CD4-positive, alpha-beta T cell treated with Interleukin-10 for 1 hour (primary cell): ENCODE measurements around the gene PBRM1.
"Not testable (repeated sequence)": the region's sequence is repeated elsewhere in the genome, so short reads cannot be mapped to it uniquely, and the experiment has no call there.

Experiments used
- DNase-seq: peaks from one replicate; pipeline ENCODE4 v3.0.0-alpha.2; 2020

The PBRM1 gene

DNA sequence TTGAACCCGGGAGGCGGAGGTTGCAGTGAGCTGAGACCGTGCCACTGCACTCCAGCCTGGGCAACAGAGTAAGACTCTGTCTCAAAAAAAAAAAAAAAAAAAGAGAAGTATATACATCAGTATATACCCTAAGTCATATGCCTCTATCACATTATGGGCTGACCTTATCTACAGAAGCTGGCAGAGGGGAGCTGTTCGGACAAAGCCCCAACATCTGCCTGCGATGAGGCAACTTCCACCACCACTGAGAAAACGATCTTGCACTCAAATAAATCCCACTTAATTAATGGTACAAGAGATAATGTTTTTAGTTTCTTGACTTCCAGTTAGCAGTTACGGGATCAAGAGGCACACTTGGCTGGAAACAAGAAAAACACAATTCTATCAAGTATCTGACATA is 17.6 kb upstream of the PBRM1 start:
- DNase-seq, result no peak

DNA sequence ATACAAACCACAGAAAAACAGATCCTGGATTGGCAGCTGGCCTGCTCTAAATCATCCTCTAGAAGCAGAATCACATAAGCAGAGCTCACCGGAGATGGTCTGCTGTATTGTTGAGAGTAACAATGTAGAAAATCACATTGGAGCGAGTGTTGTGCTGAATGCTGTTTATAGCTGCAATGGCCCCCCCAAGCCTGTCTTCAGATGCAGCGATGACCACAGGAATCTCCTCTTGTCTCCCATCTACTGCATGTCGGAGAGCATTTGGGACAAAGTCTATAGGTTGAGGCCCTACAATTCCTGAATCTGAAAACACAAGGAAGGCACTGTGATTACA is 11.9 kb upstream of the PBRM1 start:
- DNase-seq, result no peak

- DNase-seq, result no peak
These were observed 11.3 kb upstream of the PBRM1 start for GRCh38 chr3:52696830-52697631.

GRCh38 chr3:52695798-52696671 is 10.3 kb upstream of the PBRM1 start:
- no peak for DNase-seq

GRCh38 chr3:52694528-52695189 is 8.9 kb upstream of the PBRM1 start:
- no peak for DNase-seq

- no peak for DNase-seq
These were observed 7.4 kb upstream of the PBRM1 start for GRCh38 chr3:52693071-52693470.

- DNase-seq, result no peak
These were observed 4.8 kb upstream of the PBRM1 start for GRCh38 chr3:52690560-52690959.

GRCh38 chr3:52689151-52689550 is 3.4 kb upstream of the PBRM1 start:
- no peak for DNase-seq

DNA sequence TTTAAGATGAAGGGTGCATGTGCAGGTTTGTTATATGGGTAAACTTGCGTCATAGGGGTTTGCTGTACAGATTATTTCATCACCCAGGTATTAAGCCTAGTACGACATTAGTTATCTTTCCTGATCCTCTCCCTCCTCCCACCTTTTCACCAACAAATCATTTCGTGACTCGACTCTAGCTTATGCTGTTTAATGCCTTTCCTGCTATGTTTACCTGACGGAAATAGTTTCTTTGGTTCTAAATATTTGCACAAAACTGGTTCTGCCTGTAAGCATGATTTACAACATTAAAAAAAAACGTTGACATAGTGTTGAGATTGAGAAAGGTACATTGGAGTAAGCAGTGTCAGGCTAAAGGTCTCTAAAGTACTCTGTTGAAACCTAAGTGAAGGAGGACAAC is 2.6 kb upstream of the PBRM1 start:
- no peak for DNase-seq

GRCh38 chr3:52685285-52685708 is 416 bp downstream of the PBRM1 start:
- peak; percentile 93 for DNase-seq

- DNase-seq, result no peak
These were observed 1.5 kb downstream of the PBRM1 start for GRCh38 chr3:52684184-52684583.

GRCh38 chr3:52683611-52684010 is 2.1 kb downstream of the PBRM1 start:
- no peak for DNase-seq

- no peak for DNase-seq
These were observed 3.7 kb downstream of the PBRM1 start for GRCh38 chr3:52682016-52682415.

- no peak for DNase-seq
These were observed 4.1 kb downstream of the PBRM1 start for GRCh38 chr3:52681596-52681995.

- no peak for DNase-seq
These were observed 5.9 kb downstream of the PBRM1 start for GRCh38 chr3:52679811-52680210.

DNA sequence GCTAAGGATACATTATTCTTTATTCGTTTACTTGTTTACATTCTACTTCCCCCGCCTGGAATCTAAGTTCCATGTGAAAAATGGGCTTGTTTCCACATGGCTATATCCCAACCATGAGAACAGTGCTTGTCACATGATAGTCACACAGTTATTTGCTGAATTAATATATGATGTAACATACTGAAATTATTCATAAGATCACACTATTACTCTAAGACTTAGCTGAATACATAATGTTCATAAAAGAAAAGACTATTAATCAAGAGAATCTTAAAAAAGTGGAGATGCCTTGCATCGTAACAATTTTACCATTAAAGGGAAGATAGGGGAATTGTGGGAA is 6.5 kb downstream of the PBRM1 start:
- DNase-seq, result no peak

DNA sequence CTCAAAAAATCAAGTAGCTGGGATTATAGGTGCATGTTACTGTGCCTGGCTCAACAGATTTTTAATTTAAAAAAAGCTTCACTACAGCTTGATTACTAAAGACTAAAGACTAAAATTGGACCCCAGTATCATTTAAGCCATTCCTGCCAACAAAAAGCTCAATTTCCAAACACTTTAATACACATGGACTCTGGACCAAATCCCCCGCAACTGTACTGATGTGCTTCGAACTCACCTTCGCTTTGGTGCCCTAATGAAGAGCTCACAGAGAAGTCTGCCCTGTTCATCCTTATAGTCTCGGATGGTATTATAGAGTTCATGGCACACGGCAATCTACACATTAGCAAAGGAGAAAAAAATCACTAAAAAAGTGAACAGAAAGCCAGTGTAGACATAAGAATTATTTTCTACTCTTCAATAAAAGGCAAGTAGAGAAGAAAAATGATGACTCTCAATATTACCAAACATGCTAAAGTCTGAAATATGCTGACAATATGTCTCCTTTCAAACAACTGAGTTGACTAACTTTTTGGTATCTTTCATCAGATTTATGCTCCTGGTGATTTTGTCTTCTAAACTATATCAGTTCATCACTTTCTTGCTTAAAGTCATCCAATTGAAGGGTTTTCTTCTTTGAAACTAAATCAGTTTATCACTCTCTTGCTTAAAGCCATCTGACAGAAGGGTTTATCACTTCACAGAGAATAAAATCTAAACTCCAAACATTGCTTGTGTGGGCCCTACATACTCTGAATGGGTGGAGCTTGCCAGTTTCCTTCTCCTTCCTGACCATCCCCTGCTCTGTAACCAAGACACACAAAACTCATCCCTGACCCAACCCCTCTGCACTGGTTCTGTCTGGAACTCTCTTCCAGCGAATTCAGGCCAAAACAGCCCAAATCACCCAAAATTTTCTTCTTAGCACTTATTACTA is 7.2 kb downstream of the PBRM1 start:
- DNase-seq, result no peak

DNA sequence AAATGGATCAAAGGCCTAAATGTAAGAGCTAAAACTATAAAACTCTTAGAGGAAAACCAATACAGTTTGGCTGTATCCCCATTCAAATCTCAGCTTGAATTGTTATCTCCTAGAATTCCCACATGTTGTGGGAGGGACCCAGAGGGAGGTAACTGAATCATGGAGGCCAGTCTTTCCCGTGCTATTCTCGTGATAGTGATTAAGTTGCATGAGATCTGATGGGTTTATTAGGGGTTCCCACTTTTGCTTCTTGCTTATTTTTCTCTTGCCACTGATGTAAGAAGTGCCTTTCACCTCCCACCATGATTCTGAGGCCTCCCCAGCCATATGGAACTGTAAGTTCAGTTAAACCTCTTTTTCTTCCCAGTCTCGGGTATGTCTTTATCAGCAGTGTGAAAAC is 9.5 kb downstream of the PBRM1 start:
- not testable (repeated sequence) for DNase-seq

DNA sequence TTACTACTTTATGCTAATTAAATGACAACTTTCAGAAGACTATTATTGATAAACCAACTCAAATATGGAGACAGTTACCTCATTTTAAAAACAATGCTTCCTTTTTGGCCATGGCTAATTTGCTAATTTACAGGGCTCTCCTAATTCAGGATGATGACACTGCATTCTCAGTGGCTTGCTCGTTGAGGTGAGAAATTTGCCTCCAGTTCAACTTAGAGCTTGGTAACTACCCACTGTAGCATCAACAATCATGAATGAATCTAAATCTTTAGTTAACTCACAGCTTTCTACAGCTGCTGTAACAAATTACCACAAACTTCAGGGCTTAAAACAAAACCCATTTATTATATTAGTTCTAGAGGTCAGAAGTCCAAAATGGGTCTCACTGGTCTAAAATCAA is 14.0 kb downstream of the PBRM1 start:
- no peak for DNase-seq

- DNase-seq, result peak; percentile 53
These were observed 14.8 kb downstream of the PBRM1 start for GRCh38 chr3:52670621-52671521.

GRCh38 chr3:52663098-52663497 is 22.6 kb downstream of the PBRM1 start:
- no peak for DNase-seq

GRCh38 chr3:52660046-52660445 is 25.7 kb downstream of the PBRM1 start:
- no peak for DNase-seq
